Measurements from ENCODE around the gene TRIM26.

DNA sequence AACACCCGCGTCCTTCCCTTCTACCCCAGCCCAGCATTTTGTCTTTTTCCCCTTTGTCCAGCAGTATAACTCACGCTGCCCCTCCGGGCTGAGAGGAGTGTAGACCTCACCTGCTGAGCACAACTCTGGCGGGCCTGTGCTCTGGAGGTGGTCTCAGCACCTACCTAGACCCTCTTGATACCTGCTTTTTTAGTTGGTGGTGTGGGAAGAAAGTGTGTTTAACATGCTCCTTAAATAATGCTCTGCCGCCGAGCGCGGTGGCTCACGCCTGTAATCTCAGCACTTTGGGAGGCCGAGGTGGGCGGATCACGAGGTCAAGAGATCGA, 1.4 kb upstream of the TRIM26 start:
- TF ChIP-seq SNAI2 (CRISPR knock-in tag; IDR thresholded peaks at IDR 0.05): no peak
- TF ChIP-seq CSDC2 (CRISPR knock-in tag; IDR thresholded peaks at IDR 0.05): no peak
- TF ChIP-seq, protein P1, sequence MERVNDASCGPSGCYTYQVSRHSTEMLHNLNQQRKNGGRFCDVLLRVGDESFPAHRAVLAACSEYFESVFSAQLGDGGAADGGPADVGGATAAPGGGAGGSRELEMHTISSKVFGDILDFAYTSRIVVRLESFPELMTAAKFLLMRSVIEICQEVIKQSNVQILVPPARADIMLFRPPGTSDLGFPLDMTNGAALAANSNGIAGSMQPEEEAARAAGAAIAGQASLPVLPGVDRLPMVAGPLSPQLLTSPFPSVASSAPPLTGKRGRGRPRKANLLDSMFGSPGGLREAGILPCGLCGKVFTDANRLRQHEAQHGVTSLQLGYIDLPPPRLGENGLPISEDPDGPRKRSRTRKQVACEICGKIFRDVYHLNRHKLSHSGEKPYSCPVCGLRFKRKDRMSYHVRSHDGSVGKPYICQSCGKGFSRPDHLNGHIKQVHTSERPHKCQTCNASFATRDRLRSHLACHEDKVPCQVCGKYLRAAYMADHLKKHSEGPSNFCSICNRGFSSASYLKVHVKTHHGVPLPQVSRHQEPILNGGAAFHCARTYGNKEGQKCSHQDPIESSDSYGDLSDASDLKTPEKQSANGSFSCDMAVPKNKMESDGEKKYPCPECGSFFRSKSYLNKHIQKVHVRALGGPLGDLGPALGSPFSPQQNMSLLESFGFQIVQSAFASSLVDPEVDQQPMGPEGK (CRISPR knock-in tag; IDR thresholded peaks at IDR 0.05; ENCODE audit: borderline replicate concordance): no peak
- no peak for TF ChIP-seq TOX (CRISPR knock-in tag; IDR thresholded peaks at IDR 0.05; ENCODE audit: borderline replicate concordance)
- no peak for TF ChIP-seq ZFP3 (CRISPR knock-in tag; IDR thresholded peaks at IDR 0.05)
- TF ChIP-seq, protein P2, sequence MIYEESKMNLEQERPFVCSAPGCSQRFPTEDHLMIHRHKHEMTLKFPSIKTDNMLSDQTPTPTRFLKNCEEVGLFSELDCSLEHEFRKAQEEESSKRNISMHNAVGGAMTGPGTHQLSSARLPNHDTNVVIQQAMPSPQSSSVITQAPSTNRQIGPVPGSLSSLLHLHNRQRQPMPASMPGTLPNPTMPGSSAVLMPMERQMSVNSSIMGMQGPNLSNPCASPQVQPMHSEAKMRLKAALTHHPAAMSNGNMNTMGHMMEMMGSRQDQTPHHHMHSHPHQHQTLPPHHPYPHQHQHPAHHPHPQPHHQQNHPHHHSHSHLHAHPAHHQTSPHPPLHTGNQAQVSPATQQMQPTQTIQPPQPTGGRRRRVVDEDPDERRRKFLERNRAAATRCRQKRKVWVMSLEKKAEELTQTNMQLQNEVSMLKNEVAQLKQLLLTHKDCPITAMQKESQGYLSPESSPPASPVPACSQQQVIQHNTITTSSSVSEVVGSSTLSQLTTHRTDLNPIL (CRISPR knock-in tag; IDR thresholded peaks at IDR 0.05; ENCODE audit: low read depth): no peak
- TF ChIP-seq, protein P3, sequence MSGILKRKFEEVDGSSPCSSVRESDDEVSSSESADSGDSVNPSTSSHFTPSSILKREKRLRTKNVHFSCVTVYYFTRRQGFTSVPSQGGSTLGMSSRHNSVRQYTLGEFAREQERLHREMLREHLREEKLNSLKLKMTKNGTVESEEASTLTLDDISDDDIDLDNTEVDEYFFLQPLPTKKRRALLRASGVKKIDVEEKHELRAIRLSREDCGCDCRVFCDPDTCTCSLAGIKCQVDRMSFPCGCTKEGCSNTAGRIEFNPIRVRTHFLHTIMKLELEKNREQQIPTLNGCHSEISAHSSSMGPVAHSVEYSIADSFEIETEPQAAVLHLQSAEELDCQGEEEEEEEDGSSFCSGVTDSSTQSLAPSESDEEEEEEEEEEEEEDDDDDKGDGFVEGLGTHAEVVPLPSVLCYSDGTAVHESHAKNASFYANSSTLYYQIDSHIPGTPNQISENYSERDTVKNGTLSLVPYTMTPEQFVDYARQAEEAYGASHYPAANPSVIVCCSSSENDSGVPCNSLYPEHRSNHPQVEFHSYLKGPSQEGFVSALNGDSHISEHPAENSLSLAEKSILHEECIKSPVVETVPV (CRISPR knock-in tag; IDR thresholded peaks at IDR 0.05): no peak
- no peak for TF ChIP-seq ARNTL (CRISPR knock-in tag; IDR thresholded peaks at IDR 0.05; ENCODE audit: borderline replicate concordance, low read depth)
- no peak for TF ChIP-seq ESRRG (CRISPR knock-in tag; IDR thresholded peaks at IDR 0.05)
